ENCODE measurements around the gene C4B. TPM values are rescaled to one million over a fixed set of nuclear protein-coding genes. Genes with fewer than 3 reads are reported as not detected.
"Not testable (repeated sequence)": the region's sequence is repeated elsewhere in the genome, so short reads cannot be mapped to it uniquely, and the experiment has no call there.

C4B gene
- polyA plus RNA-seq, 2 of the 4 experiments (the other 2 are of a cell fraction): 1.3 TPM

DNA sequence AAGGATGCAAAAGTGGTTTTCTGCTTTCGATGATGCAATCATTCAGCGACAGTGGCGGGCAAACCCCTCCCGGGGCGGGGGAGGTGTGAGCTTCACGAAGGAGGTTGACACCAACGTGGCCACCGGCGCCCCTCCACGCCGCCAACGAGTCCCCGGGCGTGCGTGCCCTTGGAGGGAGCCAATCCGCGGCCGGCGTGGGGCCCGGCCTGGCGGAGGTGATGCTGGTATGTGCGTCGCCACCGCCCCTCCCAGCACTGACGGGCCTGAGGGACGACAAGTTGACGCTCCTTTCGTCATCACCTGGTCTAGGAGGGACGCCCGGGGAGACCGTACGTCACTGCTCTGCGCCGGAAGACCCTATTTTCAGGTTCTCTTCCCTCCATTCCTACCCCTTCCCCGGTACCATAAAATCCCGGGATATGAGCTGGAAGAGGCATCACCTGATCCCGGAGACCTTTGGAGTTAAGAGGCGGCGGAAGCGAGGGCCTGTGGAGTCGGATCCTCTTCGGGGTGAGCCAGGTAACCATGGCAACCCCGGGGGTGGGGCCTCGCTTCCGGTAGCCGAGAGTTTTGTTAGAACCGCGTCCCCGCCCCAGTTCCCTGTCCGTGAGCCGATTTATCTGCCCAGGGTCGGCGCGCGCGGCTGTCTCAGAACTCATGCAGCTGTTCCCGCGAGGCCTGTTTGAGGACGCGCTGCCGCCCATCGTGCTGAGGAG is 42.4 kb upstream of the C4B start, which contains the start of gene DXO (continued):
- TF ChIP-seq, protein P1, sequence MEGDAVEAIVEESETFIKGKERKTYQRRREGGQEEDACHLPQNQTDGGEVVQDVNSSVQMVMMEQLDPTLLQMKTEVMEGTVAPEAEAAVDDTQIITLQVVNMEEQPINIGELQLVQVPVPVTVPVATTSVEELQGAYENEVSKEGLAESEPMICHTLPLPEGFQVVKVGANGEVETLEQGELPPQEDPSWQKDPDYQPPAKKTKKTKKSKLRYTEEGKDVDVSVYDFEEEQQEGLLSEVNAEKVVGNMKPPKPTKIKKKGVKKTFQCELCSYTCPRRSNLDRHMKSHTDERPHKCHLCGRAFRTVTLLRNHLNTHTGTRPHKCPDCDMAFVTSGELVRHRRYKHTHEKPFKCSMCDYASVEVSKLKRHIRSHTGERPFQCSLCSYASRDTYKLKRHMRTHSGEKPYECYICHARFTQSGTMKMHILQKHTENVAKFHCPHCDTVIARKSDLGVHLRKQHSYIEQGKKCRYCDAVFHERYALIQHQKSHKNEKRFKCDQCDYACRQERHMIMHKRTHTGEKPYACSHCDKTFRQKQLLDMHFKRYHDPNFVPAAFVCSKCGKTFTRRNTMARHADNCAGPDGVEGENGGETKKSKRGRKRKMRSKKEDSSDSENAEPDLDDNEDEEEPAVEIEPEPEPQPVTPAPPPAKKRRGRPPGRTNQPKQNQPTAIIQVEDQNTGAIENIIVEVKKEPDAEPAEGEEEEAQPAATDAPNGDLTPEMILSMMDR (IDR thresholded peaks at IDR 0.05): no peak
- no peak for TF ChIP-seq EP300 (IDR thresholded peaks at IDR 0.05)
- TF ChIP-seq JUNB (IDR thresholded peaks at IDR 0.05): no peak
- TF ChIP-seq RAD21 (conservative IDR thresholded peaks at IDR 0.05 in 1 of 2, IDR thresholded peaks at IDR 0.05 in 1 of 2): no peak
- TF ChIP-seq, protein P2, sequence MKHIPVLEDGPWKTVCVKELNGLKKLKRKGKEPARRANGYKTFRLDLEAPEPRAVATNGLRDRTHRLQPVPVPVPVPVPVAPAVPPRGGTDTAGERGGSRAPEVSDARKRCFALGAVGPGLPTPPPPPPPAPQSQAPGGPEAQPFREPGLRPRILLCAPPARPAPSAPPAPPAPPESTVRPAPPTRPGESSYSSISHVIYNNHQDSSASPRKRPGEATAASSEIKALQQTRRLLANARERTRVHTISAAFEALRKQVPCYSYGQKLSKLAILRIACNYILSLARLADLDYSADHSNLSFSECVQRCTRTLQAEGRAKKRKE (CRISPR knock-in tag; IDR thresholded peaks at IDR 0.05; ENCODE audit: low read depth): no peak
- TF ChIP-seq FOSL2 (IDR thresholded peaks at IDR 0.05): no peak
- TF ChIP-seq FOSL2 (CRISPR knock-in tag; IDR thresholded peaks at IDR 0.05): peak; percentile 83
- TF ChIP-seq RARB (CRISPR knock-in tag; IDR thresholded peaks at IDR 0.05): no peak
- TF ChIP-seq FOSB (CRISPR knock-in tag; IDR thresholded peaks at IDR 0.05): no peak
- TF ChIP-seq NPAS2 (CRISPR knock-in tag; IDR thresholded peaks at IDR 0.05; ENCODE audit: borderline replicate concordance): no peak
- no peak for TF ChIP-seq ZC3H11A (IDR thresholded peaks at IDR 0.05)
- no peak for TF ChIP-seq FOXS1 (CRISPR knock-in tag; IDR thresholded peaks at IDR 0.05)
- TF ChIP-seq ZNF302 (CRISPR knock-in tag; IDR thresholded peaks at IDR 0.05): no peak
- TF ChIP-seq KDM5A (IDR thresholded peaks at IDR 0.05): no peak
- TF ChIP-seq ZSCAN20 (CRISPR knock-in tag; IDR thresholded peaks at IDR 0.05): no peak
- no peak for TF ChIP-seq EHMT2 (IDR thresholded peaks at IDR 0.05; ENCODE audit: low read depth)
- no peak for TF ChIP-seq TFCP2L1 (CRISPR knock-in tag; IDR thresholded peaks at IDR 0.05)
- TF ChIP-seq ELK1 (IDR thresholded peaks at IDR 0.05; ENCODE audit: low read depth, low read length): 0 out of 2 replicates have a peak, but pooled peaks have one; percentile 15

GRCh38 chr6:31972709-31973350 is 41.8 kb upstream of the C4B start:
- TF ChIP-seq PHF8 (IDR thresholded peaks at IDR 0.05; ENCODE audit: borderline replicate concordance, low read depth): 0 out of 2 replicates have a peak, but pooled peaks have one; percentile 20
- no peak for TF ChIP-seq SMC3 (IDR thresholded peaks at IDR 0.05)
- no peak for FAIRE-seq
- POLR2A ChIA-PET: interaction anchor here (0.5 to 1.8 kb wide), 2 partner anchors 14 to 155 kb away, joined by 3 to 13 read pairs; partner anchors contain the start of genes ATF6B, NELFE and SKIC2

DNA sequence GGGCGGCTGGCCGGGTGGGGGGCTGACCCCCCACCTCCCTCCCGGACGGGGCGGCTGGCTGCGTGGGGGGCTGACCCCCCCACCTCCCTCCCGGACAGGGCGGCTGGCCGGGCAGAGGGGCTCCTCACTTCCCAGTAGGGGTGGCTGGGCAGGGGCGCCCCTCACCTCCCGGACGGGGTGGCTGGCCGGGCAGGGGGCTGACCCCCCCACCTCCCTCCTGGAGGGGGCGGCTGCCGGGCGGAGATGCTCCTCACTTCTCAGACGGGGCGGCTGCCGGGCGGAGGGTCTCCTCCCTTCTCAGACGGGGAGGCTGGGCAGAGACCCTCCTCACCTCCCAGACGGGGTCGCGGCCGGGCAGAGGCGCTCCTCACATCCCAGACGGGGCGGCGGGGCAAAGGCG is 38.5 kb upstream of the C4B start:
- no CpG with 5 or more reads among the region's 30 CpGs for WGBS (ENCODE audit: missing lambda C conversion rate)
- H3K4me2 ChIP-seq; H3K9me3 ChIP-seq; ATAC-seq; H3K4me3 ChIP-seq; POLR2A ChIA-PET; FAIRE-seq; DNase-seq (ENCODE audit: low read depth in 1 of 2, low spot score in 1 of 2); H3K27ac ChIP-seq; H3K4me1 ChIP-seq: not testable (repeated sequence)
- CTCF ChIA-PET: interaction anchor here (0.7 kb wide), 1 partner anchor 315 kb away, joined by 3 read pairs; the partner anchor contains the start of gene C6orf47

More at GRCh38 chr6:31972709-31973350, 41.8 kb upstream of the C4B start:
- Histone ChIP-seq H3K4me1 (peaks cover 17% of the 10 kb centered on the region; the same call in 1 of the 3 replicates), H3K9me3 (no peaks in the 10 kb centered on the region), H3K4me3 (peak overlapping the region; percentile 72), H3K27ac (peak overlapping the region; percentile 89 to 93), H3K4me2 (peak overlapping the region; percentile 87)
- ATAC-seq (no peak; a peak in 1 of 6 replicates), DNase-seq (ENCODE audit: low read depth in 1 of 2, low spot score in 1 of 2) (no peak)
- 14% methylated on average over 9 of the region's 19 CpGs for WGBS (ENCODE audit: missing lambda C conversion rate)
- CTCF ChIA-PET: interaction anchor here (1.3 to 2.2 kb wide), 3 partner anchors 16 to 21 kb away, joined by 5 to 10 read pairs (median 6); no protein-coding TSS in a partner anchor
